CD14-positive monocyte (primary cell): ENCODE measurements around the gene HNRNPM. TPM values are rescaled to one million over a fixed set of nuclear protein-coding genes. Genes with fewer than 3 reads are reported as not detected.

Source experiments
- DNase-seq, 3 donors: peaks; one replicate each; pipeline ENCODE4 v3.0.0-alpha.2; 2011 to 2022
- H2AFZ ChIP-seq: 2 replicates; pipeline ENCODE4 v1.6.0; 2012; ENCODE audit warnings: mild to moderate bottlenecking, low read depth, low read length, inconsistent platforms; ENCODE audit not compliant: insufficient read depth, poor library complexity, severe bottlenecking
- H3K27ac ChIP-seq, 2 donors: 1 replicate in 1 of 2; 2 replicates in 1 of 2; pipeline ENCODE4 v1.5.1; 2012 to 2013; ENCODE audit warnings: low read length in 2 of 2, control low read depth in 1 of 2, inconsistent platforms in 1 of 2, low read depth in 1 of 2, mild to moderate bottlenecking in 1 of 2
- H3K27me3 ChIP-seq, 2 donors: one replicate each; pipeline versions ENCODE4 v1.6.0 to v1.6.1; 2011 to 2013; ENCODE audit warnings: low read length in 2 of 2; ENCODE audit not compliant: control insufficient read depth in 2 of 2, insufficient read depth in 2 of 2
- H3K36me3 ChIP-seq, 2 donors: replicated peaks in 1 of 2; 1 replicate in 1 of 2; 2 replicates in 1 of 2; pipeline versions ENCODE4 v1.5.1 to v1.6.1; 2012 to 2013; ENCODE audit warnings: low read length in 2 of 2, control low read depth in 1 of 2, inconsistent platforms in 1 of 2, mild to moderate bottlenecking in 1 of 2; ENCODE audit not compliant: insufficient read depth in 2 of 2, control insufficient read depth in 1 of 2
- H3K4me1 ChIP-seq, 2 donors: 1 replicate in 1 of 2; 2 replicates in 1 of 2; pipeline versions ENCODE4 v1.5.1 to v1.6.1; 2012 to 2013; ENCODE audit warnings: low read length in 2 of 2, control low read depth in 1 of 2, inconsistent platforms in 1 of 2, mild to moderate bottlenecking in 1 of 2, moderate library complexity in 1 of 2; ENCODE audit not compliant: insufficient read depth in 2 of 2, control insufficient read depth in 1 of 2
- H3K4me2 ChIP-seq: replicated peaks from 2 replicates; pipeline ENCODE3; 2012; ENCODE audit warnings: low read length, moderate library complexity, mild to moderate bottlenecking; ENCODE audit not compliant: poor library complexity, severe bottlenecking; ENCODE audit errors: extremely low read depth
- H3K4me3 ChIP-seq, 3 experiments: fragments of 200-600 bp in 1 of 3; sonication (generic) in 1 of 3; replicated peaks in 1 of 3; 1 replicate in 2 of 3; 2 replicates in 1 of 3; pipeline ENCODE4 v1.5.1; 2011 to 2013; ENCODE audit warnings: low read length in 3 of 3, mild to moderate bottlenecking in 3 of 3, control low read depth in 2 of 3, low read depth in 2 of 3, inconsistent platforms in 1 of 3, moderate library complexity in 1 of 3
- H3K79me2 ChIP-seq: 2 replicates; pipeline ENCODE4 v1.6.0; 2012; ENCODE audit warnings: mild to moderate bottlenecking, control low read depth, inconsistent platforms, low read length, moderate library complexity; ENCODE audit not compliant: insufficient read depth
- H3K9ac ChIP-seq: 2 replicates; pipeline ENCODE4 v1.6.0; 2017; ENCODE audit warnings: low read length, mild to moderate bottlenecking; ENCODE audit not compliant: insufficient read depth, poor library complexity, severe bottlenecking
- H3K9me3 ChIP-seq, 2 donors: replicated peaks in 1 of 2; 1 replicate in 1 of 2; 2 replicates in 1 of 2; pipeline versions ENCODE4 v1.5.1 to v1.6.1; 2012 to 2013; ENCODE audit warnings: low read length in 2 of 2, control low read depth in 1 of 2; ENCODE audit not compliant: control insufficient read depth in 1 of 2, insufficient read depth in 1 of 2
- H4K20me1 ChIP-seq: 2 replicates; pipeline ENCODE4 v1.6.0; 2012; ENCODE audit warnings: mild to moderate bottlenecking, low read length, control low read depth, moderate library complexity; ENCODE audit not compliant: insufficient read depth
- H3K27ac Mint-ChIP-seq, 7 donors: one replicate each; pipeline ENCODE4 v1.8.0; 2020; ENCODE audit warnings: mild to moderate bottlenecking in 7 of 7, mixed read lengths in 7 of 7, moderate library complexity in 6 of 7, inconsistent platforms in 2 of 7
- H3K27me3 Mint-ChIP-seq, 3 donors: one replicate each; pipeline ENCODE4 v1.8.0; 2021 to 2022; ENCODE audit warnings: low read depth in 3 of 3, mild to moderate bottlenecking in 3 of 3, mixed read lengths in 3 of 3, moderate library complexity in 3 of 3, inconsistent platforms in 1 of 3
- H3K36me3 Mint-ChIP-seq, 2 donors: one replicate each; pipeline ENCODE4 v1.8.0; 2020; ENCODE audit warnings: mixed read lengths in 2 of 2, inconsistent platforms in 1 of 2, mild to moderate bottlenecking in 1 of 2
- H3K4me1 Mint-ChIP-seq: one replicate; pipeline ENCODE4 v1.8.0; 2020; ENCODE audit warnings: mild to moderate bottlenecking, mixed read lengths
- H3K4me3 Mint-ChIP-seq, 2 donors: one replicate each; pipeline ENCODE4 v1.8.0; 2020; ENCODE audit warnings: mild to moderate bottlenecking in 2 of 2, mixed read lengths in 2 of 2, moderate library complexity in 1 of 2
- H3K9me3 Mint-ChIP-seq, 7 donors: one replicate each; pipeline ENCODE4 v1.8.0; 2020 to 2022; ENCODE audit warnings: mixed read lengths in 7 of 7, mild to moderate bottlenecking in 6 of 7, moderate library complexity in 6 of 7, inconsistent platforms in 2 of 7
- WGBS: methylation state at CpG from one replicate; pipeline ENCODE4 v1.1.5; 2013; ENCODE audit warnings: missing lambda C conversion rate; ENCODE audit not compliant: insufficient coverage; 5-methylcytosine and 5-hydroxymethylcytosine counted together
- intact Hi-C, 2 donors: fragments of 100-400 bp; cut with micrococcal nuclease; formaldehyde crosslinking; loops; one replicate each; pipeline versions ENCODE4 v1.15.0 to v1.15.1; 2023
- polyA plus RNA-seq, 3 donors: library from polyadenylated mRNA; depleted of rRNA in 1 of 3; unstranded in 2 of 3; stranded (reverse) in 1 of 3; fragments of 300-500 nt in 2 of 3; fragments of >200 nt in 1 of 3; fragmentation: Illumina TruSeq in 2 of 3; gene quantifications; 1 replicate in 2 of 3; 2 replicates in 1 of 3; pipeline ENCODE4 v1.2.3, GENCODE V29; 2012 to 2021
- TF ChIP-seq, protein P1 (sequence below): fragments of 200-600 bp; IDR thresholded peaks from one replicate; pipeline ENCODE4 v1.8.0; 2022; ENCODE audit warnings: antibody characterized with exemption, mild to moderate bottlenecking

Gene HNRNPM
- polyA plus RNA-seq, 3 donors: 77.0 to 121 (median 116) TPM

DNA sequence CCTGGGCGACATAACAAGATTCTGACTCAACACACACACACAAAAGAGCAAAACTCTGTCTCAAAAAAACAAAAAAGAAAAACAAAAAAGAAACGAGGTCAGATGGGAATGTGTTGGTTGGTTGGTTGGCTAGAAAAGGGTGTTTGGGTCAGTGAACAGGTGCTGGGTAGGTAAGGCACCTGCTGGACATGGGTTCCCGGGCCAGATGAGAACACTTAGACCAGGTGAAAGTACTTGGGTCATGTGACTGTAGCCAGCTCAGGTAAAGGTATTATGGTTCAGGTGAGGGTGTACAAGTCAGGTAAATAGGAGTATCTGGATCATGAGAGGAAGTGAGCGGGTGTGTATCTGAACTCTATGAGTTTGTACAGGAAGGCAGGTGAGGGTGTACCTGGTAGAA lies 83.7 kb downstream of the HNRNPM start:
- H3K36me3 ChIP-seq: peaks cover 97 to 100% of the 10 kb centered on the region in 2 donors
- no peak overlapping the region for H3K4me2 ChIP-seq
- peak overlapping the region in 1 of 2 donors; percentile 51 for H3K27ac ChIP-seq
- peak in 1 of 3 donors; percentile 1 for DNase-seq
- no peak overlapping the region for H3K4me3 ChIP-seq
- intact Hi-C loops: no loop called here
- no peaks in the 10 kb centered on the region for H3K27me3 ChIP-seq
- WGBS: 90% methylated on average over 3 of the region's 4 CpGs
- peaks cover 100% of the 10 kb centered on the region for H4K20me1 ChIP-seq
- Mint-ChIP-seq H3K4me1 (peaks cover 14% of the 10 kb centered on the region), H3K4me3 (no peak overlapping the region), H3K27ac (peak overlapping the region in 5 of 7 donors; percentile 20 to 87 (median 76)), H3K36me3 (peaks cover 58 to 68% of the 10 kb centered on the region in 2 donors), H3K27me3 (peaks cover 0 to 10% (median 0%) of the 10 kb centered on the region in 3 donors), H3K9me3 (peaks cover 0 to 6% (median 2%) of the 10 kb centered on the region in 7 donors)
- peaks cover 60% of the 10 kb centered on the region for H3K79me2 ChIP-seq
- TF ChIP-seq, protein P1, sequence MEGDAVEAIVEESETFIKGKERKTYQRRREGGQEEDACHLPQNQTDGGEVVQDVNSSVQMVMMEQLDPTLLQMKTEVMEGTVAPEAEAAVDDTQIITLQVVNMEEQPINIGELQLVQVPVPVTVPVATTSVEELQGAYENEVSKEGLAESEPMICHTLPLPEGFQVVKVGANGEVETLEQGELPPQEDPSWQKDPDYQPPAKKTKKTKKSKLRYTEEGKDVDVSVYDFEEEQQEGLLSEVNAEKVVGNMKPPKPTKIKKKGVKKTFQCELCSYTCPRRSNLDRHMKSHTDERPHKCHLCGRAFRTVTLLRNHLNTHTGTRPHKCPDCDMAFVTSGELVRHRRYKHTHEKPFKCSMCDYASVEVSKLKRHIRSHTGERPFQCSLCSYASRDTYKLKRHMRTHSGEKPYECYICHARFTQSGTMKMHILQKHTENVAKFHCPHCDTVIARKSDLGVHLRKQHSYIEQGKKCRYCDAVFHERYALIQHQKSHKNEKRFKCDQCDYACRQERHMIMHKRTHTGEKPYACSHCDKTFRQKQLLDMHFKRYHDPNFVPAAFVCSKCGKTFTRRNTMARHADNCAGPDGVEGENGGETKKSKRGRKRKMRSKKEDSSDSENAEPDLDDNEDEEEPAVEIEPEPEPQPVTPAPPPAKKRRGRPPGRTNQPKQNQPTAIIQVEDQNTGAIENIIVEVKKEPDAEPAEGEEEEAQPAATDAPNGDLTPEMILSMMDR: no peak
- no peak overlapping the region for H3K9ac ChIP-seq
- H3K4me1 ChIP-seq: no peaks in the 10 kb centered on the region
- H2AFZ ChIP-seq: no peak overlapping the region
- no peaks in the 10 kb centered on the region for H3K9me3 ChIP-seq

DNA sequence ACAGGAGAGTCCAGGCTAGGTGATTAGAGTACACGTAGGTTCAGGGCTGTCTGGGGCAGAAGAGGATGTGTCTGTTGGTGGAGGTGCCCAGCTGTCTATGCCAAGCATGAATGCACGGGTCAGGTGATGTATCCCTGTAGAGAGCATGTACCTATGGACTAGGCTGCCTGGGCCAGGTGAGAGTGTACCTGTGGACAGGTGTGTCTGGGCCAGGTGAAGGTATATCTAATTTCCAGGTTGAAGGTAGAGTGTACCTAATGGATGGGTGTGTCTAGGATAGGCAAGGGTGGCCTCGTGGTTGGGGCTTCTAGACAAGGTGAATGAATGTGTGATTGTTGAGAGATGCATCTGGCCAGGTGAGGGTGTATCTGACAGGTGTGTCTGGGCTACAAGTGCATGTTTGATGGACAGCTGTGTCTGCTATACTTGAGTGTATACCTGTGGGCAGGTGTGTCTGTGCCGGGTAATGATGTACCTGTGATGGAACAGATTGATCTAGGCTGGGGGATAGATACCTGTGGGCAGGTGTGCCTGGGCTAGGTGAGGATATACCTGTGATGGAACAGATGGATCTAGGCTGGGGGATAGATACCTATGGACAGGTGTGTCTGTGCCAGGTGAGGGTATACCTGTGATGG lies 84.7 kb downstream of the HNRNPM start:
- Mint-ChIP-seq H3K4me3 (no peak overlapping the region), H3K27me3 (peaks cover 0 to 10% (median 0%) of the 10 kb centered on the region in 3 donors), H3K36me3 (peaks cover 60 to 78% of the 10 kb centered on the region in 2 donors), H3K4me1 (peaks cover 14% of the 10 kb centered on the region), H3K9me3 (peaks cover 0 to 6% (median 2%) of the 10 kb centered on the region in 7 donors), H3K27ac (peak overlapping the region in 5 of 7 donors; percentile 35 to 87 (median 81))
- Histone ChIP-seq H4K20me1 (peaks cover 100% of the 10 kb centered on the region), H3K36me3 (peaks cover 94 to 100% of the 10 kb centered on the region in 2 donors), H3K4me1 (no peaks in the 10 kb centered on the region), H2AFZ (no peak overlapping the region), H3K27ac (peak overlapping the region in 1 of 2 donors; percentile 51), H3K4me2 (no peak overlapping the region), H3K9ac (no peak overlapping the region), H3K4me3 (no peak overlapping the region), H3K79me2 (peaks cover 61% of the 10 kb centered on the region), H3K27me3 (no peaks in the 10 kb centered on the region), H3K9me3 (no peaks in the 10 kb centered on the region)
- TF ChIP-seq, protein P1: no peak
- DNase-seq: peak in 1 of 3 donors; percentile 1
- 96% methylated on average over 4 of the region's 4 CpGs for WGBS
- intact Hi-C loops: no loop called here
